Bronchial epithelial cell (primary cell): ENCODE measurements around the gene TMEM178B. TPM values are rescaled to one million over a fixed set of nuclear protein-coding genes. Genes with fewer than 3 reads are reported as not detected.

Source experiments
- DNase-seq: peaks from one replicate; pipeline ENCODE4 v3.0.0-alpha.2; 2010; ENCODE audit warnings: low read depth
- FAIRE-seq: peaks from 2 replicates; lab custom pipeline; 2011; peaks lifted over from hg19 to GRCh38; lab: Jason Lieb, UNC
- H3K27me3 ChIP-seq: 2 replicates; pipeline ENCODE4 v1.5.1; 2011; ENCODE audit warnings: low read length; ENCODE audit not compliant: control insufficient read depth, insufficient read depth
- H3K36me3 ChIP-seq: 2 replicates; pipeline ENCODE4 v1.5.1; 2011; ENCODE audit warnings: low read length; ENCODE audit not compliant: control insufficient read depth, insufficient read depth
- H3K4me3 ChIP-seq: 2 replicates; pipeline ENCODE4 v1.5.1; 2011; ENCODE audit warnings: mild to moderate bottlenecking, low read depth, low read length, control low read depth
- CTCF ChIP-seq: IDR thresholded peaks from 2 replicates; pipeline ENCODE4 v1.5.1; 2011; ENCODE audit warnings: mild to moderate bottlenecking, moderate library complexity, low read length, control low read depth, inconsistent platforms; ENCODE audit not compliant: insufficient read depth, severe bottlenecking
- total RNA-seq: library from RNA; depleted of rRNA; stranded (reverse); fragments of >200 nt; gene quantifications from 2 replicates; pipeline ENCODE4 v1.2.1, GENCODE V29; 2014

The TMEM178B gene
- total RNA-seq, 1 donor from 2014 or later = under 0.01 TPM

- no peak for FAIRE-seq
- Histone ChIP-seq H3K4me3 (no peak overlapping the region), H3K36me3 (no peaks in the 10 kb centered on the region), H3K27me3 (no peaks in the 10 kb centered on the region)
- no peak for DNase-seq
- no peak for TF ChIP-seq CTCF
Measured at GRCh38 chr7:141342621-141343408, 269.0 kb downstream of the TMEM178B start.

- Histone ChIP-seq H3K27me3 (no peaks in the 10 kb centered on the region), H3K36me3 (no peaks in the 10 kb centered on the region), H3K4me3 (no peak overlapping the region)
- FAIRE-seq (no peak), DNase-seq (no peak)
- TF ChIP-seq CTCF = no peak
Measured at GRCh38 chr7:141344153-141344935, 270.5 kb downstream of the TMEM178B start.

- no peak for DNase-seq
- Histone ChIP-seq H3K36me3 (no peaks in the 10 kb centered on the region), H3K4me3 (no peak overlapping the region), H3K27me3 (no peaks in the 10 kb centered on the region)
- no peak for FAIRE-seq
- TF ChIP-seq CTCF = no peak
Measured at GRCh38 chr7:141348728-141349127, 274.9 kb downstream of the TMEM178B start.

GRCh38 chr7:141349338-141349737 lies 275.5 kb downstream of the TMEM178B start:
- TF ChIP-seq CTCF = no peak
- no peaks in the 10 kb centered on the region for H3K27me3 ChIP-seq
- no peak for FAIRE-seq

GRCh38 chr7:141349804-141350203 lies 275.9 kb downstream of the TMEM178B start:
- DNase-seq = no peak
- no peaks in the 10 kb centered on the region for H3K27me3 ChIP-seq
- TF ChIP-seq CTCF = no peak
- H3K4me3 ChIP-seq = no peak overlapping the region
- no peaks in the 10 kb centered on the region for H3K36me3 ChIP-seq
- no peak for FAIRE-seq

More at GRCh38 chr7:141349338-141349737, 275.5 kb downstream of the TMEM178B start:
- no peaks in the 10 kb centered on the region for H3K36me3 ChIP-seq
- no peak for DNase-seq
- H3K4me3 ChIP-seq = no peak overlapping the region
